Upper lobe of left lung (tissue), 4 donors: ENCODE data around the gene SCN5A.

Experiments used
- CTCF ChIP-seq, 6 experiments: fragments of 450-650 bp in 4 of 6; fragments of 200-600 bp in 2 of 6; sonication (generic) in 2 of 6; IDR thresholded peaks; one replicate each; pipeline ENCODE4 v1.5.1; 2016 to 2019; ENCODE audit warnings: antibody characterized with exemption in 6 of 6
- EP300 ChIP-seq, 4 donors: sonication (generic); formaldehyde crosslinking; IDR thresholded peaks; one replicate each; pipeline ENCODE4 v1.5.1; 2017; ENCODE audit warnings: antibody characterized with exemption in 4 of 4, control low read depth in 2 of 4
- POLR2A ChIP-seq, 4 donors: fragments of 450-650 bp; IDR thresholded peaks; one replicate each; pipeline ENCODE4 v1.5.1; 2016 to 2017; ENCODE audit warnings: antibody characterized with exemption in 4 of 4, mild to moderate bottlenecking in 2 of 4
- POLR2AphosphoS5 ChIP-seq, 2 donors: sonication (generic); formaldehyde crosslinking; IDR thresholded peaks; one replicate each; pipeline ENCODE4 v1.5.1; 2017; ENCODE audit warnings: antibody characterized with exemption in 2 of 2

DNA sequence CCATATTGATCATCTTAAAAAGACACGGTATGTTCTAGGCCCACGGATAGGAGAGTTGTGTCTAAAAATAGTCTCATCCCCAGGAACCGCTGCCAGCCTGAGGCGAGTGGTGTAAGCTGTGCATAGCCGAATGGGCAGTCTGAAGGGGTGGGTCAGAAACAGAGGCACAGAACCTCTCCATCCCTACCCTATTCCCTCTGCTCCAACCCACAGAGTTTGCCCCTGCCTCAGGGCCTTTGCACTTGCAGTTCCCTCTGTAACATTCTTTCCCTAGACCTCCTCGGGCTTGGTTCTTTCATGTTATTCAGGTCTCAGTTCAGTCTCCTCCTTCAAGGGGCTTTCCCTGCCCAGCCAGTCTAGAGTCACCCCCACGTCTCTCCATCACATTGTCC lies 4.8 kb downstream of the SCN5A start:
- TF ChIP-seq CTCF (IDR thresholded peaks at IDR 0.05): no peak
- TF ChIP-seq POLR2A (IDR thresholded peaks at IDR 0.05): no peak
- TF ChIP-seq EP300 (IDR thresholded peaks at IDR 0.05): no peak
- no peak for TF ChIP-seq POLR2AphosphoS5 (IDR thresholded peaks at IDR 0.05)
